GM19240 (cell line): ENCODE data around the gene POU6F2.

Experiments
- DNase-seq: peaks from one replicate; pipeline ENCODE4 v3.0.0; 2011; ENCODE audit warnings: low spot score; ENCODE audit not compliant: insufficient read length

Gene POU6F2

GRCh38 chr7:39125846-39126245 is 148.1 kb downstream of the POU6F2 start:
- no peak for DNase-seq

- no peak for DNase-seq
These were observed 149.3 kb downstream of the POU6F2 start for GRCh38 chr7:39127058-39127457.

- no peak for DNase-seq
These were observed 150.7 kb downstream of the POU6F2 start for GRCh38 chr7:39128287-39128843.

GRCh38 chr7:39130274-39130673 is 152.6 kb downstream of the POU6F2 start:
- DNase-seq = no peak

- DNase-seq = no peak
These were observed 153.3 kb downstream of the POU6F2 start for GRCh38 chr7:39130857-39131526.

GRCh38 chr7:39132306-39132705 is 154.6 kb downstream of the POU6F2 start:
- DNase-seq = no peak

GRCh38 chr7:39133088-39133487 is 155.4 kb downstream of the POU6F2 start:
- DNase-seq = no peak

- no peak for DNase-seq
These were observed 159.8 kb downstream of the POU6F2 start for GRCh38 chr7:39137480-39137879.

- DNase-seq = no peak
These were observed 165.0 kb downstream of the POU6F2 start for GRCh38 chr7:39142750-39143149.

GRCh38 chr7:39144420-39144819 is 166.7 kb downstream of the POU6F2 start:
- no peak for DNase-seq

- DNase-seq = no peak
These were observed 167.6 kb downstream of the POU6F2 start for GRCh38 chr7:39145283-39145682.

- DNase-seq = no peak
These were observed 168.2 kb downstream of the POU6F2 start for GRCh38 chr7:39145935-39146334.

- no peak for DNase-seq
These were observed 175.0 kb downstream of the POU6F2 start for GRCh38 chr7:39152701-39153100.

GRCh38 chr7:39153113-39153512 is 175.4 kb downstream of the POU6F2 start:
- DNase-seq = no peak

GRCh38 chr7:39153647-39154046 is 175.9 kb downstream of the POU6F2 start:
- no peak for DNase-seq

- DNase-seq = no peak
These were observed 177.1 kb downstream of the POU6F2 start for GRCh38 chr7:39154815-39155214.

GRCh38 chr7:39158367-39158766 is 180.7 kb downstream of the POU6F2 start:
- no peak for DNase-seq

- DNase-seq = no peak
These were observed 184.2 kb downstream of the POU6F2 start for GRCh38 chr7:39161903-39162302.

- no peak for DNase-seq
These were observed 187.2 kb downstream of the POU6F2 start for GRCh38 chr7:39164887-39165286.

GRCh38 chr7:39168403-39169098 is 190.8 kb downstream of the POU6F2 start:
- no peak for DNase-seq

GRCh38 chr7:39172137-39172536 is 194.4 kb downstream of the POU6F2 start:
- no peak for DNase-seq

- no peak for DNase-seq
These were observed 203.7 kb downstream of the POU6F2 start for GRCh38 chr7:39181398-39181797.

GRCh38 chr7:39183796-39184195 is 206.1 kb downstream of the POU6F2 start:
- DNase-seq = no peak
